Astrocyte (in vitro differentiated cells and primary cell): Measurements from ENCODE around the gene CORIN. TPM values are rescaled to one million over a fixed set of nuclear protein-coding genes. Genes with fewer than 3 reads are reported as not detected.

Experiments used
- DNase-seq: peaks from one replicate; pipeline ENCODE4 v3.0.0-alpha.2; 2010; ENCODE audit warnings: low read depth
- FAIRE-seq: peaks from 2 replicates; lab custom pipeline; 2011; peaks lifted over from hg19 to GRCh38; lab: Jason Lieb, UNC
- H2AFZ ChIP-seq: 2 replicates; pipeline ENCODE4 v1.6.0; 2012; ENCODE audit warnings: low read depth, low read length, inconsistent platforms
- H3K27ac ChIP-seq: 2 replicates; pipeline ENCODE4 v1.5.1; 2011; ENCODE audit warnings: low read depth, low read length, inconsistent platforms
- H3K27me3 ChIP-seq: 2 replicates; pipeline ENCODE4 v1.6.0; 2011; ENCODE audit warnings: low read length, inconsistent platforms; ENCODE audit not compliant: insufficient read depth
- H3K36me3 ChIP-seq: 2 replicates; pipeline ENCODE4 v1.5.1; 2011; ENCODE audit warnings: low read length, inconsistent platforms; ENCODE audit not compliant: insufficient read depth
- H3K4me1 ChIP-seq: 2 replicates; pipeline ENCODE4 v1.5.1; 2011; ENCODE audit warnings: low read length, inconsistent platforms; ENCODE audit not compliant: insufficient read depth
- H3K4me2 ChIP-seq: 2 replicates; pipeline ENCODE4 v1.6.0; 2012; ENCODE audit warnings: low read length, inconsistent platforms
- H3K4me3 ChIP-seq: 2 replicates; pipeline ENCODE4 v1.5.1; 2011; ENCODE audit warnings: low read depth, mild to moderate bottlenecking, low read length, inconsistent platforms; ENCODE audit not compliant: insufficient read depth
- H3K79me2 ChIP-seq: 2 replicates; pipeline ENCODE4 v1.6.0; 2012; ENCODE audit warnings: mild to moderate bottlenecking, low read length, inconsistent platforms; ENCODE audit not compliant: insufficient read depth
- H3K9ac ChIP-seq: 2 replicates; pipeline ENCODE4 v1.6.0; 2012; ENCODE audit warnings: mild to moderate bottlenecking, low read length, inconsistent platforms
- H3K9me3 ChIP-seq: 2 replicates; pipeline ENCODE4 v1.5.1; 2012; ENCODE audit warnings: low read depth, mild to moderate bottlenecking, low read length, inconsistent platforms; ENCODE audit not compliant: insufficient read depth
- H4K20me1 ChIP-seq: 2 replicates; pipeline ENCODE4 v1.6.0; 2012; ENCODE audit warnings: low read length, inconsistent platforms; ENCODE audit not compliant: insufficient read depth
- H3K27ac Mint-ChIP-seq: one replicate; pipeline ENCODE4 v1.8.0; 2021; ENCODE audit warnings: mild to moderate bottlenecking, mixed read lengths; ENCODE audit not compliant: unreplicated experiment
- H3K27me3 Mint-ChIP-seq: one replicate; pipeline ENCODE4 v1.8.0; 2021; ENCODE audit warnings: low read depth, mixed read lengths; ENCODE audit not compliant: unreplicated experiment
- H3K36me3 Mint-ChIP-seq: one replicate; pipeline ENCODE4 v1.8.0; 2021; ENCODE audit warnings: low read depth, mixed read lengths; ENCODE audit not compliant: unreplicated experiment
- H3K4me1 Mint-ChIP-seq: one replicate; pipeline ENCODE4 v1.8.0; 2021; ENCODE audit warnings: low read depth, mixed read lengths; ENCODE audit not compliant: unreplicated experiment
- H3K4me3 Mint-ChIP-seq: one replicate; pipeline ENCODE4 v1.8.0; 2021; ENCODE audit warnings: mild to moderate bottlenecking, moderate library complexity, mixed read lengths; ENCODE audit not compliant: unreplicated experiment
- H3K9me3 Mint-ChIP-seq: one replicate; pipeline ENCODE4 v1.8.0; 2021; ENCODE audit warnings: mild to moderate bottlenecking, mixed read lengths; ENCODE audit not compliant: unreplicated experiment
- EZH2 ChIP-seq: IDR thresholded peaks from 2 replicates; pipeline ENCODE4 v1.6.1; 2012; ENCODE audit warnings: mild to moderate bottlenecking, low read length, inconsistent platforms; ENCODE audit not compliant: insufficient read depth
- total RNA-seq: library from RNA; stranded (reverse); gene quantifications from 2 replicates; pipeline ENCODE4 v1.2.1, GENCODE V29; 2021
- TF ChIP-seq, protein P1 (sequence below): IDR thresholded peaks from 2 replicates; pipeline ENCODE4 v1.5.1; 2011; ENCODE audit warnings: low read depth, mild to moderate bottlenecking, inconsistent platforms, low read length, moderate library complexity; ENCODE audit not compliant: insufficient read depth

CORIN gene
- total RNA-seq, 1 donor from 2014 or later, result 0.20 TPM

DNA sequence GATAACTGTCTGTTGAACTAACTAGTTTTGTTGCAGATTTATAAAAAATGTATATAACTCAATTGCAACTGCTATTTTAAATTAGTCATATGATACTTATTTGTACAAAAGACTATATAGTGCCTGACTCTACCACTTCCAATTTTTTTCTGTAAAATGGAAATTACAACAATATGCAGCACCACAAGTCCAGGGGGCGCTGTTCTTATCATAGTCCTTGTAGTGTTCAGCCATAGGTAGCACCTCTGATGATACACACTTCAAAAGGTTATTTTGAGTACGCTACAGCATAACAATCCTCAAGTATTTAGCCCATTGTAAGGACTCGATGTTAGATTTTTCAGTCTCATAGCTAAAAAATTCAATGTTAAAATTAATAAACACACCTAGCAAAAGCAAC is 174.9 kb downstream of the CORIN start:
- Histone ChIP-seq H3K79me2 (no peaks in the 10 kb centered on the region), H3K36me3 (no peaks in the 10 kb centered on the region), H2AFZ (no peak overlapping the region), H3K4me1 (no peaks in the 10 kb centered on the region), H3K27ac (no peak overlapping the region), H3K27me3 (peaks cover 3% of the 10 kb centered on the region), H3K4me2 (no peak overlapping the region), H3K4me3 (no peak overlapping the region), H3K9me3 (no peaks in the 10 kb centered on the region), H3K9ac (no peak overlapping the region), H4K20me1 (no peaks in the 10 kb centered on the region)
- Mint-ChIP-seq H3K27me3 (peaks cover 3% of the 10 kb centered on the region), H3K4me1 (no peaks in the 10 kb centered on the region), H3K4me3 (no peak overlapping the region), H3K27ac (no peak overlapping the region), H3K36me3 (no peaks in the 10 kb centered on the region), H3K9me3 (no peaks in the 10 kb centered on the region)
- DNase-seq, result no peak
- TF ChIP-seq EZH2, result no peak
- TF ChIP-seq, protein P1, sequence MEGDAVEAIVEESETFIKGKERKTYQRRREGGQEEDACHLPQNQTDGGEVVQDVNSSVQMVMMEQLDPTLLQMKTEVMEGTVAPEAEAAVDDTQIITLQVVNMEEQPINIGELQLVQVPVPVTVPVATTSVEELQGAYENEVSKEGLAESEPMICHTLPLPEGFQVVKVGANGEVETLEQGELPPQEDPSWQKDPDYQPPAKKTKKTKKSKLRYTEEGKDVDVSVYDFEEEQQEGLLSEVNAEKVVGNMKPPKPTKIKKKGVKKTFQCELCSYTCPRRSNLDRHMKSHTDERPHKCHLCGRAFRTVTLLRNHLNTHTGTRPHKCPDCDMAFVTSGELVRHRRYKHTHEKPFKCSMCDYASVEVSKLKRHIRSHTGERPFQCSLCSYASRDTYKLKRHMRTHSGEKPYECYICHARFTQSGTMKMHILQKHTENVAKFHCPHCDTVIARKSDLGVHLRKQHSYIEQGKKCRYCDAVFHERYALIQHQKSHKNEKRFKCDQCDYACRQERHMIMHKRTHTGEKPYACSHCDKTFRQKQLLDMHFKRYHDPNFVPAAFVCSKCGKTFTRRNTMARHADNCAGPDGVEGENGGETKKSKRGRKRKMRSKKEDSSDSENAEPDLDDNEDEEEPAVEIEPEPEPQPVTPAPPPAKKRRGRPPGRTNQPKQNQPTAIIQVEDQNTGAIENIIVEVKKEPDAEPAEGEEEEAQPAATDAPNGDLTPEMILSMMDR, result no peak
- FAIRE-seq, result no peak

- Histone ChIP-seq H3K9me3 (no peaks in the 10 kb centered on the region), H3K79me2 (no peaks in the 10 kb centered on the region), H3K27me3 (peaks cover 3% of the 10 kb centered on the region), H3K36me3 (no peaks in the 10 kb centered on the region), H3K4me3 (no peak overlapping the region), H3K27ac (no peak overlapping the region), H3K9ac (no peak overlapping the region), H3K4me2 (no peak overlapping the region), H4K20me1 (no peaks in the 10 kb centered on the region), H2AFZ (no peak overlapping the region), H3K4me1 (no peaks in the 10 kb centered on the region)
- H3K27me3 Mint-ChIP-seq, result peaks cover 3% of the 10 kb centered on the region
- TF ChIP-seq, protein P1, result no peak
- DNase-seq, result no peak
- no peaks in the 10 kb centered on the region for H3K36me3 Mint-ChIP-seq
- no peak overlapping the region for H3K27ac Mint-ChIP-seq
- no peaks in the 10 kb centered on the region for H3K9me3 Mint-ChIP-seq
- H3K4me3 Mint-ChIP-seq, result no peak overlapping the region
- H3K4me1 Mint-ChIP-seq, result no peaks in the 10 kb centered on the region
- no peak for FAIRE-seq
Observed at GRCh38 chr4:47661741-47662140, 176.1 kb downstream of the CORIN start.

DNA sequence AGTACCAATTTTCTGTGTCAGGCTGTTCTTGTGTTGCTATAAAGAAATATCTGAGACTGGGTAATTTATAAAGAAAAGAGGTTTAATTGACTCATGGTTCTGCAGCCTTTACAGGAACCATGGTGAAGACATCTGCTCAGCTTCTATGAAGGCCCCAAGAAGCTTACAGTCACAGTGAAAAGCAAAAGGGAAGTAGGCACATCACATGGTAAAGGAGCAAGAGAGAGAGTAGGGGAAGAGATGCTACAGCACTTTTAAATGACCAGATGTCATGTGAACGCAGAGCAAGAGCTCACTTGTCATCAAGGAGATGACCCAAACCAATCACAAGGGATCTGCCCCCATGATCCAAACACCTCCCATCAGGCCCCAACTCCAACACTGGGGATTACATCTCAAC is 178.5 kb downstream of the CORIN start:
- FAIRE-seq (no peak), DNase-seq (no peak)
- H3K27me3 ChIP-seq, result no peaks in the 10 kb centered on the region
- Mint-ChIP-seq H3K27ac (no peak overlapping the region), H3K4me1 (no peaks in the 10 kb centered on the region), H3K4me3 (no peak overlapping the region), H3K9me3 (no peaks in the 10 kb centered on the region), H3K27me3 (no peaks in the 10 kb centered on the region), H3K36me3 (no peaks in the 10 kb centered on the region)
- H3K9ac ChIP-seq, result no peak overlapping the region
- no peak overlapping the region for H3K4me3 ChIP-seq
- H3K79me2 ChIP-seq, result no peaks in the 10 kb centered on the region
- no peak overlapping the region for H2AFZ ChIP-seq
- no peaks in the 10 kb centered on the region for H3K9me3 ChIP-seq
- no peak overlapping the region for H3K4me2 ChIP-seq
- no peaks in the 10 kb centered on the region for H3K4me1 ChIP-seq
- H4K20me1 ChIP-seq, result no peaks in the 10 kb centered on the region
- H3K36me3 ChIP-seq, result no peaks in the 10 kb centered on the region
- TF ChIP-seq, protein P1, result no peak
- TF ChIP-seq EZH2, result no peak
- H3K27ac ChIP-seq, result no peak overlapping the region
